ENCODE results near the gene DYNLT5.
"Not testable (repeated sequence)": the region's sequence is repeated elsewhere in the genome, so short reads cannot be mapped to it uniquely, and the experiment has no call there.

DYNLT5 gene

DNA sequence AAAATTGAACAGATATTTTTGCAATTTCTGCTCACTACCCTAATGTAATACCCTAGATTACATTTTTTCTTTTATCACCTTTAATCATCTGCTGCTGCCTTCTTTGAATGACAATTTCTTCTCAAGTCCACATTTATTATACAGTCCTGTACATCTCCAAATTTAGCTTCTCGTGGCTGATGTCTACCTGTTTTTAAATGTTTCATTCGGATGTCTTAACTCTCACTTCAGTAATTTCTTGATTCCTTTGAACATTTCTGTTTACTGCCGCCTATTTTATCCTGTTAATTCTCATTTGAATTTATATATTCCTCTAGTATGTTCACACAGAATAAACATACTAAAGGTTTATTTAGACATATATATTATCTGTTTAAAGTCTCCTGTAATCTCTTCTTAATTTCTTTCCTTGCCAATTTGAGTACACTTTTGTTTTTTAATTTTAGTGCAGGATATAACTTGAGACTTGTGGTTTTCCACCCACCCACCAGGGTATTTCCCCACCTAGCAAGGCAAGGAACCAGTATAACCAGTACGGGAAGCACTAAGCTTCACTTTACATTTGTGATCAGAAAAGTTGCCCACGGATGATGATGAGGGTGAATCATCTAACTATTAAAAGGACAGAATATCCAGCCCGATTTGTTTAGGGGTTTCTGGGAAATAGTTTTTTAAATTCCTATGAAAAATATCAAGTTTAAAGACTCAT lies 36.1 kb downstream of the DYNLT5 start:
- no peak for DNase-seq (ENCODE audit: low read depth)

DNA sequence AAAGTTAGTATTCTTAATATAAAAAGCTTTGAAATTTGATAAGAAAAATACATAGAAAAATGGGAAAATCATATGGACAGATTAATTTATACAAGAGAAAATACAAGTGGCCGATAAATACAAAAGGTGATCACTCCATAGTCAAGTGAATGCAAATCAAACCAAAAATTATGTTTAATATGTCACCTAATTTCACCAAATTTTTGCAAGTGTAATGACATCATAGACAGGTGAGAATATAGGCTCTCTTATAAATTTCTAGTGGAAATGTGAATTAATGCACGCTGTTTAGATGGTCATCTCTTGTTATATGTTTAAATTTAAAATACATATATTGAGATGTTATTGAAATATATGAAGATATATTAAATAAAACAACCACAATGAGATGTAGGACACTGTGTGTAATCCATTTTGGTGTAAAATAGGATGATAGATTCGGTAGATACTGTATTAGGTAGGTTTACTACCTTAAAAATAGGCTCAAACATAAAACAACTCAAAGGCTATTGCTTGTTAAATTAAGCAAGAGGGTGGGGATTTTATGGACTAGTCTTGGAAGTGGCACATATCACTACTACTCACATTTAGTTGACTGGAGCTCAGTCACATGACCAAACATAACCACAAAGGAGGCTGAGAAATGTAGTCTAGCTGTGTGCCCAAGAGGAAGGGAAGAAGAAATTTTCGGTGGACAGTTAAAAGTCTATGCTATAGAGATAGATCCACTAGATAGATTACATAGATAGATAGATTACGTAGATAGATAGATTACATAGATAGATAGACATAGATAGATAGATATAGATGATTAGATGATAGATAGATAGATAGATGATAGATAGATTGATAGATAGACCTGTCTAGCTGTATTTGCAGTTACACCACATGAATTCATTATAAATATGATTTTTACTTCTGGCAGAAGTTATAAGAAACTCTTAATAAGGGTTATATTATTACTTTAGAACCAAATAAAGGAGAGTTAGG lies 39.7 kb downstream of the DYNLT5 start:
- DNase-seq (ENCODE audit: low read depth): no peak

DNA sequence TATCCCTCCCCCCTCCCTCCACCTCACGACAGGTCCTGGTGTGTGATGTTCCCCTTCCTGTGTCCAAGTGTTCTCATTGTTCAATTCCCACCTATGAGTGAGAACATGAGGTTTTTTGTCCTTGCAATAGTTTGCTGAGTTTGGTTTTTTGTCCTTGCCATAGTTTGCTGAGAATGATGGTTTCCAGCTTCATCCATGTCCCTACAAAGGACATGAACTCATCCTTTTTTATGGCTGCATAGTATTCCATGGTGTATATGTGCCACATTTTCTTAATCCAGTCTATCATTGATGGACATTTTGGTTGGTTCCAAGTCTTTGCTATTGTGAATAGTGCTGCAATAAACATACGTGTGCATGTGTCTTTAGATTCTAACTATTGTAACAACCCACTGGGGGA lies 43.6 kb downstream of the DYNLT5 start:
- not testable (repeated sequence) for DNase-seq (ENCODE audit: low read depth)

DNA sequence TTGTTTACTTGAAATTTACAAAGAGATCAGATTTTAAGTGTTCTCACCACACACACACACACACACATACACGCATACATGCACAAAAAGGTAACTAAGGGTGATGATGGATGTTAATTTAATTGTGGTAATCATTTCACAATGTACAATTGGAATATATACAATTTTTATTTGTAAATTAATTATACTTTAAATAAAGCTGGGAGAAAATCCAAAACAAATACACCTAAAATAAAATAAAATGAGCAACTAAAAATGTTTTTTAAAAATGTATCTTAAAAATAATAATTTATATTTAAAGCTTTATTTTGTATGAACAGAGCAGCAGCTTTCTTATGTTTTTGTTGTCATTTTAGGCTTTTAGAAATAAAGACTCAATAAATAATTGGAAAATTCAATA lies 57.0 kb downstream of the DYNLT5 start:
- no peak for DNase-seq (ENCODE audit: low read depth)

DNA sequence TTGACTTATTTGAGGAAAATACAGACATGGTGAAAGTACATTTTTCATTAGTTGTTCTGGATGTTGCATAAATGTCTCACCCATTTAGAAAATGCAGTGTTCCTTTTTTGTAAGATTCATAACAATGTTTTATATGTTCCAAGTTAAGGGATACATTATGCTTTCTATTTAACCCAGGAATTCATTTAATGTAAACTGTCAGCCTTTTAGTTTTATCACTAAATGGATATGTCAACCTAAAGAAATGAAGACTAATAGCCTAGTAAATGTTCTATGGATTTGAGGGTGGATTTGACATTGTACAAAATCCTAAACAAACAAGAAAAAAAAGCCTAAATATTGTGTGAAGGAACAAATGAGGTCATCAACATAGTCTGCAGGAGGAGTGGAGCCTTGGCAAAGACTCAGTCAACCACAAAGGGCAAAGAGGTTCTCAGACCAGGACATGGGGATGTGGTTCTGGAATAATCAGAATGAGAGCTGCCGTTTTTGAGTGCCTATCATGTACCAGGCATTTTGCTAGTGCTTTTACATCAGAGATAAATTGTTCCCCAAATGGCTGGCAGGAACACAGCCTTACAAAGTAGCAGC lies 57.6 kb downstream of the DYNLT5 start:
- DNase-seq (ENCODE audit: low read depth): no peak

DNA sequence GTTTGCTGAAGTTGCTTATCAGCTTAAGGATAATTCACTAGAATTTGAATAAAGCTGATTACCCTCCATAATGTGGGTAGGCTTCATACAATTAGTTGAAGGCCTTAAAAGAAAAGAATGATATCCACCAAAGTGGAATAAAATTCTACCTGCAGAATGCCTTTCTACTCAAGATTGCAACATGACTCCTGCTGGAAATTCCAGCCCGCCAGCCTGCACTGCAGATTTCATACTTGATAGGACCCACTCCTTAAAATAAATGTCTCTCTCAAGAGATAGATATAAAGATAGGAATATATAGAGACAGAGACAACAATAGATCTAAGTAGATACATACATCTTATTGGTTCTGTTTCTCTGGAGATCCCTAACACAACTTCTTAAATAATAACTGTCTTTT lies 72.5 kb downstream of the DYNLT5 start:
- DNase-seq (ENCODE audit: low read depth): no peak

All from stimulated activated CD8-positive, alpha-beta memory T cell treated with anti-CD3 and anti-CD28 coated beads, Interleukin-12 subunit alpha, Interleukin-12 subunit beta, amount 100 ng/mL, for 4 hours (primary cell).